ENCODE measurements around the gene CRISPLD2.

GRCh38 chr16:84817206-84817605 lies 2.6 kb upstream of the CRISPLD2 start:
- TF ChIP-seq CTCF (IDR thresholded peaks at IDR 0.05 in 8 of 11, conservative IDR thresholded peaks at IDR 0.05 in 3 of 11), result no peak
- no peak for TF ChIP-seq POLR2A (IDR thresholded peaks at IDR 0.05)

All from spleen (tissue), 7 donors.